Peyer's patch (tissue), 4 donors: ENCODE data around the gene OTOP2.

ENCODE experiments used
- POLR2A ChIP-seq, 2 donors: fragments of 450-650 bp; IDR thresholded peaks; one replicate each; pipeline ENCODE4 v1.5.1; 2017; ENCODE audit warnings: antibody characterized with exemption in 2 of 2, mild to moderate bottlenecking in 2 of 2, moderate library complexity in 2 of 2
- TF ChIP-seq, protein P1 (sequence below), 6 experiments: fragments of 450-650 bp in 4 of 6; fragments of 200-600 bp in 2 of 6; sonication (generic) in 1 of 6; IDR thresholded peaks; one replicate each; pipeline ENCODE4 v1.5.1; 2017 to 2019; ENCODE audit warnings: antibody characterized with exemption in 6 of 6, mild to moderate bottlenecking in 3 of 6, moderate library complexity in 1 of 6

DNA sequence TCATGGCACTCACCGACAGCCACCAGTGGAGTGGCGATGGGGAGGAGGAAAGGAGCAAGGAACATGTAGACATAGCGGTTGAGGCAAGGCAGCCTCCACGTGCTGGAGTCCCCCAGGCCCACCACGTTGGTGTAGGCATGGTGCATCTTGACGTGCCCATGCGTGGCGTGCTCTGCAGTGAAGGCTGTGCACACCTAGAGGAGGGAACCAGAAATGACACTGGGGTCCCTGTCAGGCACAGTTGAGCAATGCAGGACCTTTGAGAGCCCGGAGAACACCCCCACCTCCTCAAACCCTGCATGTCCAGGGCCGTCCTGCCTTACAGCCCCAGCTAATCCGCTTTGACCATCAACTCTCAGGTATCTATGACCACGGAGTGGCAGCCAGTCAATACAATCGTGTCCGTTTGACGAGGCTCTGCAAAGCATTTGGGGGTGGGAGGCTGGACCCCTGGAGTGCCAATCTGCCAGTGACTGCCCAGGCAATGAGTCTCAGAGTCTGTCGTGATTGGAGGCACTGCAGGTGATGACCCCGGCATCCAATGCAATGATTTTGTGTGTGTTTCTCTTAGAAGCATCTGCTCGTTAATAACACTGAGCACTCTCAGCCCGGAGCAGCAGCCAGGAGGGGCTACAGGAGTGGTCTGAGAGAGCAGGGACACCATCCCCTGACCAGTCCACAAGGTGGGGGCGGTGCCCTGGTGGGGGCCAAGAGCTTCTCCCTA lies 41.4 kb upstream of the OTOP2 start:
- TF ChIP-seq, protein P1, sequence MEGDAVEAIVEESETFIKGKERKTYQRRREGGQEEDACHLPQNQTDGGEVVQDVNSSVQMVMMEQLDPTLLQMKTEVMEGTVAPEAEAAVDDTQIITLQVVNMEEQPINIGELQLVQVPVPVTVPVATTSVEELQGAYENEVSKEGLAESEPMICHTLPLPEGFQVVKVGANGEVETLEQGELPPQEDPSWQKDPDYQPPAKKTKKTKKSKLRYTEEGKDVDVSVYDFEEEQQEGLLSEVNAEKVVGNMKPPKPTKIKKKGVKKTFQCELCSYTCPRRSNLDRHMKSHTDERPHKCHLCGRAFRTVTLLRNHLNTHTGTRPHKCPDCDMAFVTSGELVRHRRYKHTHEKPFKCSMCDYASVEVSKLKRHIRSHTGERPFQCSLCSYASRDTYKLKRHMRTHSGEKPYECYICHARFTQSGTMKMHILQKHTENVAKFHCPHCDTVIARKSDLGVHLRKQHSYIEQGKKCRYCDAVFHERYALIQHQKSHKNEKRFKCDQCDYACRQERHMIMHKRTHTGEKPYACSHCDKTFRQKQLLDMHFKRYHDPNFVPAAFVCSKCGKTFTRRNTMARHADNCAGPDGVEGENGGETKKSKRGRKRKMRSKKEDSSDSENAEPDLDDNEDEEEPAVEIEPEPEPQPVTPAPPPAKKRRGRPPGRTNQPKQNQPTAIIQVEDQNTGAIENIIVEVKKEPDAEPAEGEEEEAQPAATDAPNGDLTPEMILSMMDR (IDR thresholded peaks at IDR 0.05), result no peak
- no peak for TF ChIP-seq POLR2A (IDR thresholded peaks at IDR 0.05)
